Mammary epithelial cell (primary cell): ENCODE measurements around the gene PLEKHA6.

ENCODE experiments used
- CTCF ChIP-seq, 2 donors: IDR thresholded peaks in 1 of 2; conservative IDR thresholded peaks in 1 of 2; 2 replicates each; pipeline ENCODE4 v1.5.1; 2011 to 2012; ENCODE audit warnings: inconsistent platforms in 2 of 2, low read length in 2 of 2, mild to moderate bottlenecking in 2 of 2, control low read depth in 1 of 2, low read depth in 1 of 2; ENCODE audit not compliant: insufficient read depth in 1 of 2; ENCODE audit errors: extremely low read depth in 1 of 2
- EZH2 ChIP-seq: IDR thresholded peaks from 2 replicates; pipeline ENCODE4 v1.6.1; 2012; ENCODE audit warnings: low read length, inconsistent platforms, borderline replicate concordance

GRCh38 chr1:204262506-204263253 is 97.0 kb downstream of the PLEKHA6 start:
- no peak for TF ChIP-seq CTCF (conservative IDR thresholded peaks at IDR 0.05 in 1 of 2, IDR thresholded peaks at IDR 0.05 in 1 of 2; ENCODE audit: extremely low read depth in 1 of 2, insufficient read depth in 1 of 2, low read depth in 1 of 2, low read length in 2 of 2)
- no peak for TF ChIP-seq EZH2
